GM18519 (cell line): ENCODE measurements around the gene ZNF530.

Source experiments
- ATAC-seq: cut with Tn5 transposase; IDR thresholded peaks from one replicate; pipeline ENCODE4 v1.9.1; 2021; ENCODE audit warnings: mild to moderate bottlenecking, moderate library complexity; ENCODE audit not compliant: unreplicated experiment, low FRiP score

The ZNF530 gene

DNA sequence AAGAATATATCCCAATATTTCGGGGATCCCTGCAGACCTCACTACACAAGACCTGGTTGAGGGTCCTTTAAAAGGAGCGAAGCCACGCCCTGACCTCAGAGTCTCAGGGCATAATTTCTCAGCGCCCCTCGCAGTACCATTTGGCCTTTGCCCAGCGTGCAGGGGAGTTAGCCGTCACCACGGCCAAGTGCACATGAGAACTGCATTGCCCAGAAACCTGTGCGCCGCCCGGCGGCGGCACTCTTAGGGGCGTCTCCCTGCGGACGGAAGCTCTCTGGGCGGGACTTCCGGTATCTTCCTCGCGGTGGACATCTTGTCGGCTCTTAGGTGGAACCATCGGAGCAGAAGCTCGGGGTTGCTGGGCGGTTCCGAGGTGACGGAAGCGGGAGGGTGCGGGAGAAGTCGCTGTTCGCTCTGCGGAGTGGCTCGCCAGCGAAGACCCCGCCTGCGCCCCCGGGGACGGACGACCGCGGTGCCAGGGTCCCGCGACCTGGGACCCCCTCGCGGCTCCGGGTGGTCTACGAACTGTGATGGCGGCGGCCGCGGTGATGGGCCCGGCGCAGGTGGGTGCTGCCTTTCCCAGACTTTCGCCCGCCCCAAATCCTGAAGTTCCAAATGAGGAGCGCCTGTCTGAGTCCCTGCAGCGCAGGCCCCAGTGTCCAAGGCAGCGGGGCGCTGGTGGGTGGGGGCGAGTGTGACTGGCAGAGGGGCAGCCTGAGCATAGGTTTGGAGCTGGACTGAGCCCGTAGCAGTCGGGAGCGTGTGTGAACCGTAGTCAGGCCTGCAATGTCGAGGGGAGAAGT, 14.5 kb downstream of the ZNF530 start, which contains the start of gene ZNF134:
Gene ZNF134, plus strand, starts transcription at position 302 of the 803 bp plus-strand sequence. CDS start 5,227 bp downstream, outside the sequence.
- peak; percentile 94 for ATAC-seq

DNA sequence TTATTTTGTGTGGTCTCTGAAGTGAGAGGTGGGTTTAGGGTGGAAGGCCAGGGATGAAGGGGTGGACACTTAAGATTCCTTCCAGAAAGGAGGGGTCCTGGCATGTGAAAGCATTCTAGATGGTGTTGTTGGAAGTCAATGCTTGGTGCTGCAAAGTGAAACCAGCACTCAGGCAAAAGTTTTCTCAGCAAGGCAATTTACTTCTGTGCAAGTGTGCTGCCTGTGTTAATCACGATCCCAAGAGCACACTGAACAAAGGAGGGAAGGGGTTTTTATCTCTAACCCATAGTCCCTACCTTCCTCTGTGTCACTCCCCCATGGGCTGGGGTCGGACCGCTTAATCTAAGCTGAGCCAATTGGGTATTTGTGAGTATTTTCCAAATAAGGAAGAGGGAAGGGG, 15.7 kb downstream of the ZNF530 start:
- ATAC-seq = no peak

DNA sequence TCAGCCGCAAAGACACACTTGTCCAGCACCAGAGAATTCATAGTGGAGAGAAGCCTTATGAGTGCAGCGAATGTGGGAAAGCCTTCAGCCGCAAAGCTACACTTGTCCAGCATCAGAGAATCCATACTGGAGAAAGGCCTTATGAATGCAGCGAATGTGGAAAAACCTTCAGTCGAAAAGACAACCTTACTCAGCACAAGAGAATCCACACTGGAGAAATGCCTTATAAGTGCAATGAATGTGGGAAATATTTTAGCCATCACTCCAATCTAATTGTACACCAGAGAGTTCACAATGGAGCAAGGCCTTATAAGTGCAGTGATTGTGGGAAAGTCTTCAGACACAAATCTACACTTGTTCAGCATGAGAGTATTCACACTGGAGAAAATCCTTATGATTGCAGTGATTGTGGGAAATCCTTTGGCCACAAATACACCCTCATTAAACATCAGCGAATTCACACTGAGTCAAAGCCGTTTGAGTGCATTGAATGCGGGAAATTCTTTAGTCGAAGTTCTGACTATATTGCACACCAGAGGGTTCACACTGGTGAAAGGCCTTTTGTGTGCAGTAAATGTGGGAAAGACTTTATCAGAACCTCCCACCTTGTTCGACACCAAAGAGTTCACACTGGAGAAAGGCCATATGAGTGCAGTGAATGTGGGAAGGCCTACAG, 21.1 kb downstream of the ZNF530 start:
- ATAC-seq = no peak

DNA sequence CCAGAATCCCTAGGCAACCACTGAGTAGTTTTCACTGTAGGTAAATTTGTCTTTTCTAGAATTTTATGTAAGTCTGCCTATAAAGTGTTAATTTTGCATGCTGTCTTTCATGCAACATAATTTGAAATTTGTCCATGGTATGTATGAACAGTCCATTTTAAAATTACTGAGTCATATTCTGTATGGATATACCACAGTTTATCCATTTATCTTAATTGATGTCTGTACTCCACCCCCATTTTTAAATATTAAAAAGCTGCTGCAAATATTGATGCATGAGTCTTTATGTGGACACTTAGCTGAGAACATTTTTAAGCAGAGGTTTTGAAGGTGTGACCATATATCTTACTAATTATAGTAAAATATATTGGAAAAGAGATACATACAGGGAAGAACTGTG, 23.4 kb downstream of the ZNF530 start:
- ATAC-seq = no peak

DNA sequence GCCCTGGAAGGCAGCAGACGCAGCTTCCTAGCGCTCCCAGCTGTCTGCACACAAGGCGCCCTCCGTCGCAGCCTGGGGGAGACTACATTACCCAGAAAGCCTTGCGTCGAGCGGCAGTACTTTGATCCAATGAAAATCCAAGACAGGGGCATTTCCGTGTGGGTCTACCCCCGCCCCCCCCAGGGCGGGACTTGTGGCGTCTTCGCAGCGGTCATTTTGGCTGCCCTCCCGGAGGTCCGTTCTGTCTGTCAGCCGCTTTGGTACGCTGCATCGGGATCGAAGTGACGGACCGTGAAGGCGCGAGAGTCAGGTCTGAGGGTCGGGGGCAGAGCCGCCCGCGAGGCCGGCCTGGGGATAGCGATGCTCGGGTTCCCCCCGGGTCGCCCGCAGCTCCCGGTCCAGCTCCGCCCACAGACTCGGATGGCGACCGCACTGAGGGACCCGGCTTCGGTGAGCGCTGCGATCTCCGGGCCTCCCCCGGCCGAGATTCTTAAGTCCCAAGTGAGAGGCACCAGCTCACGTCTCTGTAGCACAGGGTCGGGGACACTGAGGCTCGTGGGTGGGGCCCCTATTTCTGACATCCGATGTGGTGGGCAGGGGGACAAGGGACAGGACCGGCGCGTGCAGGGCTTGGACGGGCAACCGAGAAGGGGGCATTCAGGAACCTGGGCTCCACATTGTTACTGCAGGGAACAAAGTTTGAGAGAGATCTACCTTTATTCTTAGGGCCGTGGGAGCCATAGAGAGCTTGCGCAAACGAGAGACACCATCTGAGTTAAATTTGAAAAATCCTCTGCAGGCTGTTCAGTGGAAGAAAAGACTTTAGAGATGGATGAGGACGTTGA, 33.5 kb downstream of the ZNF530 start, which contains the start of gene ZNF211:
Gene ZNF211, plus strand, starts transcription at position 182 of the 845 bp plus-strand sequence. Its CDS starts 179 bp downstream, at position 361.
- peak; percentile 80 for ATAC-seq

DNA sequence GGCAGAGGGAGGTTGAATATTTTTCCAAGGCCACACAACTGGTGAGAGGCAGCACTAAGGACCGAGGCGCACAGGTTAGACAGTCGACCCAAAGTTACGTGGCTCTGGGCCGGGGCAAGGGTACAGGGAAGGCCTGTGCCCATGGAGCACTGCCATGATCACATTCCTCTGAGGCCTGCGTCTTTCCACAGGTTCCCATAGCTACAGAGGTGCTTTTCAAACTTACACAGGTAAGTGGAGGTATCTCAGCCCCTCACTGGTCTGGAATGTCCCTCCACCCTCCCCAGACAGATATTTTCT, 34.1 kb downstream of the ZNF530 start:
- ATAC-seq = no peak

DNA sequence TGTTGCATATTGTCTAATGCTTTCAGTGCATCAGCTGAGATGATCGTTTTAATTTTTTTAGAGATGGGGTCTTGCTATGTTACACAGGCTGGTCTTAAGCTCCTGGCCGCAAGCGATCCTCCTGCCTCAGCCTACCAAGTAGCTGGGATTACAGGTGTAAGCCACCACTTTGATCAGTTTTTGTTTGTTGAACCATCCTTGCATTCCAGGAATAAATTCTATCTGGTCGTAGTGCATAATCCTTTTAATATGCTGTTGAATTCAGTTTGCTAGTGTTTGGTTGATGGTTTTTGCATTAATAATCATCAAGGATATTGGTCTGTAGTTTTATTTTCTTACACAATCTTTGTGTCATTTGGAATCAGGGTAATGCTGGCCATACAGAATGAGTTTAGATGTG, 37.7 kb downstream of the ZNF530 start:
- ATAC-seq = no peak

DNA sequence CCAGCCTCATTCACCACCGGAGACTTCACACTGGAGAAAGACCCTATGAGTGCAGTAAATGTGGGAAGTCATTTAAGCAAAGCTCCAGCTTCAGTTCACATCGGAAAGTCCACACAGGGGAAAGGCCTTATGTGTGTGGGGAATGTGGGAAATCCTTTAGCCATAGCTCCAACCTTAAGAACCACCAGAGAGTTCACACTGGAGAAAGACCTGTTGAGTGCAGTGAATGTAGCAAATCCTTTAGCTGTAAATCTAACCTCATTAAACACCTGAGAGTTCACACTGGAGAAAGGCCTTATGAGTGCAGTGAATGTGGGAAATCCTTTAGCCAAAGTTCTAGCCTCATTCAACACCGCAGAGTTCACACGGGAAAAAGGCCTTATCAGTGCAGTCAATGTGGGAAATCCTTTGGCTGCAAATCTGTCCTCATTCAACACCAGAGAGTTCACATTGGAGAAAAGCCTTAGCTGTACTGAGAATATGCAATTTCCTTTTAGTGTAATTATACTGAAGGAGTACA, 42.1 kb downstream of the ZNF530 start:
- no peak for ATAC-seq

DNA sequence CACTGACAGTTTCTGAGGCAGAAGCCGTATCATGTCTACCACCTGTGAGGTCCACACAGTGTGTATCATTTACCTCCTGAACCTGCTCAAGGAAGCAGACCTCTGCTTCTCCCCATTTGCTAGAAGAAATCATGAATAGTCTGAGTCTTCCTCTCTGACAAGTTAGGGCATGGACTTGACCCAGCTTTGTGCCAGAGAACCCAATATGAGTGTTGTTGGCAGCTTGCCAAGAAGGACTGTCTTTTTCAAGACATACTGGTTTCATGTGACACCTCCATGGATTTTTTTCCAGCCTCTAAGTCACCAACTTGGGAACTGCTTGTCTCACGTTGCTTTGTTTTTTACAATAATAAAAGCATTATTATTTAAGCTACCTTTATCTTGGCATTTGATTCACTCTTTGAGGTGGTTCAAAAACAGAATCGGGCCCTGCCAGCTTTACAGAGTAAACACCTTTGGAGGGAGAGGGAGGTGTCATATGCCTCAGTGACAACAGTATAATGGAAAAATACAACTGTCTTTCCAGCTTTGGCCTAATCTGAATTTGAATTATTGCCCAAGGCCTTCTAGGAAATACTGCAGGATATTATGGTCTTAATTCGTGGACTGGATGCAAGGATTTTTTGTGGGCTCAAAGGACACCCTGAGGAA, 42.8 kb downstream of the ZNF530 start:
- ATAC-seq = no peak

DNA sequence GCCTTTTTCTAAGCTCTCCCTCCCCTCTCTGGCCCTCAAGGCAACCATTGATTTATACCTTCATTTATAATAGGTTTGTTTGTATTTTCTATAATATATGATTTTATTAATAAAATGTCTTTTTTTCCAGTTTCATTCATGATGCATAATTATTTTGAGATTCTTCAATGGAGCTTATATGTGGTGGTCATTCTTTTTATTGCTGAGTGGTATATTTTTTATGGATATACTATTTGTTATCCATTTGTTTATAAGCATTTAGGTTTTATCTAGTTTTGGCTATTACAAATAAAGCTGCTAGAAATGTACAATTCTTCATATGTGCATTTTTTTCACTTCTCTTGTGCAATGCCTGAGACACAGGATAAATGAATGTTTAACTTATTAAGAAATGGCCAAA, 44.0 kb downstream of the ZNF530 start:
- ATAC-seq = no peak

DNA sequence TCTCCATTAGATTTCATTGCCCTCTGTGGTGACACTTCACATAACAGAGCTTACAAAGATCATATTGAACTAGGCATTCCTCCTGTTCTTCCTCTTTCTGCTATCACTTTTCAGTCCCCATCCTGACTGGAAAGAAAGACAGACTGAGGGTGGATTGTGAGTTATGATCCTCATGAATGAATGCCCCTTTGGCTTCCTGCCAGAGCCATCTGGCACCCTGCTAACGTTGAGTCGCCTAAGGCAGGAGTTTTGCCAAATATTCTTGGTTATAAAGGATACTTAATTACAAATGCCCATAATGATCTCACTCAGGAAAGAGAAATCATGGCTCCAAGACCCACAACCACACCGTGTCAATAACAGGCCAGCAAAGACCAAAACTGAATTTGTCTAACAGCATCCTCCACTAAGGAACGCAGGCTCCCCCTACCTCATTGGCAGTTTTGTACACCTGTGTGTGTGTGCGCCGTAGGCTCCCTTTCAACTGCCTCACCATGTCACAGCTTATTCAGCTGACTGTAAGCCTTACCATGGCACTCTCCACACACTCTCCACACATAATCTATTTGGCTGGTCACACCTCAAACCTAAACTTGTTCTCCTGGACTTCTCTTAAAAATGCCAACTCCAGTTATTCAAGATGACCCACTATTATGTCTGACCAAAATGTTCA, 48.8 kb downstream of the ZNF530 start:
- ATAC-seq = no peak

DNA sequence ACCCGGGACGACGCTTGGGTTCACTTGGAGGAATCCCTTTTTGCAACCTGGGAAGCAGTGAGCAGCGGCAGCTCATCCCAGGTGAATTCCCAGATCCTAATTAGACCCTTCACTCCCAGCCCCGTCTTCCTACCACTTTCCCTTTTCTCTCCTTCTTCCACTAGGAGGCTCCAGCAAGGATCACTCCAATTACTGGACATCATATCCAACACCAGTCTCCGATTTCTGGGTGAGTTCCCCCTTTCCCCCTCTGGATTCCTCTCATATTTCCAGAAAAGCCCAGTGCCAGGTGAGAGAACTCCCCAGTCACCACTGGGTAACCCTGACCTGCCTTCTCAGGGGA, 51.9 kb downstream of the ZNF530 start:
- ATAC-seq = no peak

DNA sequence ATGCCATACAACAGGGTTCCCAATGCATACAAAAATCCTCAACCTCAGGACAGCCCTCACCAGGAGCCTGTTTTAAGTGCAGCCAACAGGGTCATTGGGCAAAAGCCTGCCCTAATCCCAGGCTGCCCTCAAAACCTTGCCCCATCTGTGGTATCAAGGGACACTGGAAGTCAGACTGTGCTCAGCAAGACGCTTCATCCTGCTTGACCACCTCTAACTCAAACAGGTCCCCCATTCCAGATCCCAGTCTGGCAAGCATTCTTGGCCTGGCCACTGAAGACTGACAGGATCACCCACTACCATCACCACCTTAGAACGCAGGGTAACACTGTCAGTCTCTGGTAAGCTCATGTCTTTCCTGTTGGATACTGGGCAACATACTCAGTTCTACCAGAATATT, 54.0 kb downstream of the ZNF530 start:
- ATAC-seq = no peak

DNA sequence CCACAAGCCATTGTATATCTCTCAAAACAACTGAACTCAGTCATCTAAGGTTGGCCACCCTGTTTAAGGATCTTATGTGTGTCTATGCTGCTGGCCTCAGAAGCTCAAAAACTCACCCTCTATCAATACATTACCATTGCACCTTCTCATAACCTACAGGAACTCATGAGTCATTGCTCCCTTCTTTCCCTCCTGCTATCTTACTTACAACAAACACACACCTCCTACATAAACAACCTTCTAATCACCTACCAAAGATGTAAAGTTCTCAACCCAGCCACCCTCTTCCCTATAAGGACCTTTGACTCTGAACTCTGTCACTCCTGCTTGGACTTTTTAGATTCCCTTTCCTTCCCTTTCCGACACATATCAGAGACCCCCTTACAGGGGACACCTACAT, 55.8 kb downstream of the ZNF530 start:
- ATAC-seq = no peak

DNA sequence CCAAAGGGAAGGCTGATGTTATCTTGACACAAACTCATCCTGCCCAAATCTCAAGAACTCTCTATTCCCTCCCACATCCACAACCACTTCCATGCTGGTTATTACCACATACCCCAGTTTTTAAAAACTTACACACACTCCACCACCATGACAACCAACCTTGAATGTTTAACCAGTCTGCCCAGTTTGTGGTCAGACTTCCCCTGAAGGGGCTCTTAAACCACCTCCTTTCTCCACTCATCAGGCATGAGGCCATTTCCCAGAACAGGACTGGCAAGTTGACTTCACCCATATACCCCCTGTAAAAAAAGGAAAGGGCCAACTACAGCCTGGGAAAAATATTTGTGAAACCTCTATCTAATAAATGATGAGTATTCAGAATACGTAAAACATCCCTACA, 56.7 kb downstream of the ZNF530 start:
- no peak for ATAC-seq
